GM23338 (cell line): ENCODE measurements around the gene SULT1A2. TPM values are rescaled to one million over a fixed set of nuclear protein-coding genes. Genes with fewer than 3 reads are reported as not detected.
"Not testable (repeated sequence)": the region's sequence is repeated elsewhere in the genome, so short reads cannot be mapped to it uniquely, and the experiment has no call there.

ENCODE experiments used
- ATAC-seq: fragments of 200-7000 bp; cut with Tn5 transposase; 3 replicates; pipeline ENCODE4 v1.9.1; 2020
- DNase-seq: peaks from one replicate; pipeline ENCODE4 v3.0.0-alpha.2; 2015; ENCODE audit warnings: low spot score
- H2AFZ ChIP-seq: fragments of 200-600 bp; sonication (generic); 2 replicates; pipeline ENCODE4 v1.8.0; 2016; ENCODE audit warnings: antibody characterized with exemption, mild to moderate bottlenecking, moderate library complexity
- H3F3A ChIP-seq: fragments of 200-600 bp; sonication (generic); replicated peaks from 2 replicates; pipeline ENCODE4 v1.8.0; 2017; ENCODE audit warnings: antibody characterized with exemption, mixed run types, low read depth
- H3K27ac ChIP-seq: fragments of 200-600 bp; sonication (generic); 2 replicates; pipeline ENCODE4 v1.6.1; 2016; ENCODE audit warnings: low read depth
- H3K27me3 ChIP-seq: fragments of 200-600 bp; sonication (generic); 2 replicates; pipeline ENCODE4 v1.8.0; 2016; ENCODE audit warnings: mild to moderate bottlenecking, mixed run types, moderate library complexity; ENCODE audit not compliant: insufficient read depth
- H3K36me3 ChIP-seq: fragments of 200-600 bp; sonication (generic); 2 replicates; pipeline ENCODE4 v1.8.0; 2016; ENCODE audit warnings: mild to moderate bottlenecking; ENCODE audit not compliant: insufficient read depth
- H3K4me1 ChIP-seq: fragments of 200-600 bp; sonication (generic); 2 replicates; pipeline ENCODE4 v1.8.0; 2016; ENCODE audit warnings: mild to moderate bottlenecking, moderate library complexity; ENCODE audit not compliant: insufficient read depth
- H3K4me2 ChIP-seq: fragments of 200-600 bp; sonication (generic); 2 replicates; pipeline ENCODE4 v1.7.1; 2017; ENCODE audit warnings: mixed run types
- H3K4me3 ChIP-seq: fragments of 200-600 bp; sonication (generic); 2 replicates; pipeline ENCODE4 v1.6.1; 2016; ENCODE audit warnings: mixed run types
- H3K79me2 ChIP-seq: fragments of 200-600 bp; sonication (generic); replicated peaks from 2 replicates; pipeline ENCODE4 v1.8.0; 2017; ENCODE audit warnings: mild to moderate bottlenecking; ENCODE audit not compliant: insufficient read depth
- H3K9me2 ChIP-seq: fragments of 200-600 bp; sonication (generic); 2 replicates; pipeline ENCODE4 v1.8.0; 2017; ENCODE audit not compliant: insufficient read depth
- H4K20me1 ChIP-seq: fragments of 200-600 bp; sonication (generic); replicated peaks from 2 replicates; pipeline ENCODE4 v1.8.0; 2017; ENCODE audit warnings: mild to moderate bottlenecking; ENCODE audit not compliant: insufficient read depth
- H3K27ac Mint-ChIP-seq: 2 replicates; pipeline ENCODE4 v1.8.0; 2020; ENCODE audit warnings: inconsistent platforms, mild to moderate bottlenecking, moderate library complexity, mixed read lengths
- H3K27me3 Mint-ChIP-seq: 3 replicates; pipeline ENCODE4 v1.8.0; 2022; ENCODE audit warnings: low read depth, mild to moderate bottlenecking, moderate library complexity, mixed read lengths, inconsistent platforms; ENCODE audit not compliant: insufficient read depth, poor library complexity
- H3K36me3 Mint-ChIP-seq: 3 replicates; pipeline ENCODE4 v1.8.0; 2021; ENCODE audit warnings: low read depth, mild to moderate bottlenecking, inconsistent platforms, moderate library complexity, mixed read lengths
- H3K4me1 Mint-ChIP-seq: 3 replicates; pipeline ENCODE4 v1.8.0; 2020; ENCODE audit warnings: mild to moderate bottlenecking, inconsistent platforms, mixed read lengths
- H3K4me3 Mint-ChIP-seq: 3 replicates; pipeline ENCODE4 v1.8.0; 2021; ENCODE audit warnings: moderate library complexity, mild to moderate bottlenecking, inconsistent platforms, mixed read lengths
- H3K9me3 Mint-ChIP-seq: 3 replicates; pipeline ENCODE4 v1.8.0; 2020; ENCODE audit warnings: moderate library complexity, mild to moderate bottlenecking, inconsistent platforms, mixed read lengths
- polyA plus RNA-seq: library from polyadenylated mRNA; unstranded; fragments of >200 nt; fragmentation: Nextera tagmentation; extraction: Ambion mirVana; gene quantifications from 2 replicates; pipeline ENCODE4 v1.2.1, GENCODE V29; 2016
- total RNA-seq: library from RNA; depleted of rRNA; stranded (reverse); fragments of >200 nt; shearing (Covaris generic); gene quantifications from 2 replicates; pipeline ENCODE4 v1.2.3, GENCODE V29; 2014

The SULT1A2 gene
- total and polyA plus RNA-seq, 2 experiments from 2014 or later: 0.17 to 0.34 TPM

- H4K20me1 ChIP-seq, H2AFZ ChIP-seq, H3K4me2 ChIP-seq, H3K27me3 ChIP-seq, H3K9me3 Mint-ChIP-seq, H3K27ac ChIP-seq, H3K79me2 ChIP-seq, H3K4me1 Mint-ChIP-seq, H3K9me2 ChIP-seq, H3K4me3 Mint-ChIP-seq, H3K36me3 Mint-ChIP-seq, H3K36me3 ChIP-seq, ATAC-seq, H3K4me1 ChIP-seq, H3K4me3 ChIP-seq, H3K27me3 Mint-ChIP-seq, H3K27ac Mint-ChIP-seq, H3F3A ChIP-seq, DNase-seq: not testable (repeated sequence)
Observed at GRCh38 chr16:28639959-28640358, 43.1 kb upstream of the SULT1A2 start.

- H4K20me1 ChIP-seq, H3K27ac Mint-ChIP-seq, H3K9me2 ChIP-seq, H3K36me3 ChIP-seq, H3K4me3 ChIP-seq, H2AFZ ChIP-seq, H3K4me3 Mint-ChIP-seq, H3K4me1 Mint-ChIP-seq, H3K79me2 ChIP-seq, H3F3A ChIP-seq, H3K4me2 ChIP-seq, H3K27me3 ChIP-seq, ATAC-seq, H3K9me3 Mint-ChIP-seq, DNase-seq, H3K27me3 Mint-ChIP-seq, H3K27ac ChIP-seq, H3K36me3 Mint-ChIP-seq, H3K4me1 ChIP-seq: not testable (repeated sequence)
Observed at GRCh38 chr16:28638359-28638758, 41.5 kb upstream of the SULT1A2 start.

GRCh38 chr16:28637765-28638164 is 40.9 kb upstream of the SULT1A2 start, which contains the start of gene NPIPB8:
TSS of gene NPIPB8 (plus strand) at chr16:28638065. CDS start at chr16:28638361, 296 bp downstream.
- not testable (repeated sequence) for H3K9me3 Mint-ChIP-seq, H3K4me1 Mint-ChIP-seq, H3K36me3 ChIP-seq, H3F3A ChIP-seq, H3K27me3 ChIP-seq, H3K79me2 ChIP-seq, H3K36me3 Mint-ChIP-seq, H3K4me3 Mint-ChIP-seq, H3K27me3 Mint-ChIP-seq, H3K4me2 ChIP-seq, H4K20me1 ChIP-seq, H3K4me3 ChIP-seq, ATAC-seq, H3K27ac Mint-ChIP-seq, DNase-seq, H3K27ac ChIP-seq, H2AFZ ChIP-seq, H3K9me2 ChIP-seq, H3K4me1 ChIP-seq

- not testable (repeated sequence) for H3K4me3 Mint-ChIP-seq, H3K27me3 ChIP-seq, H4K20me1 ChIP-seq, H3K79me2 ChIP-seq, H3K4me1 Mint-ChIP-seq, H3K9me2 ChIP-seq, H3K4me1 ChIP-seq, H2AFZ ChIP-seq, H3K36me3 ChIP-seq, H3K4me3 ChIP-seq, ATAC-seq, H3K9me3 Mint-ChIP-seq, H3F3A ChIP-seq, H3K27ac ChIP-seq, H3K27me3 Mint-ChIP-seq, H3K4me2 ChIP-seq, H3K36me3 Mint-ChIP-seq, DNase-seq, H3K27ac Mint-ChIP-seq
Observed at GRCh38 chr16:28636093-28636823, 39.4 kb upstream of the SULT1A2 start.

DNA sequence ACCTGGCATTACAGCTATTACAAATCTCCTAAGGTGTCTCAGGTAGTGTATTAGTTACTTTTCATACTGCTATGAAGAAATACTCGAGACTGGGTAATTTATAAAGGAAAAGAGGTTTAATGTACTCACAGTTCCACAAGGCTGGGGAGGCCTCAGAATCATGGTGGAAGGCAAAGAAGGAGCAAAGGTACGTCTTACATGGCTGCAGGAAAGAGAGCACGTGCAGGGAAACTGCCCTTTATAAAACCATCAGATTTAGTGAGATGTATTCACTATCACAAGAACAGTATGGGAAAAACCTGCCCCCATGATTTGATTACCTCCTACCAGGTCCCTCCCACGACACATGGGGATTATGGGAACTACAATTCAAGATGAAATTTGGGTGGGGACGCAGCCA is 34.1 kb upstream of the SULT1A2 start:
- H3K27ac ChIP-seq, ATAC-seq, DNase-seq, H3K27me3 ChIP-seq, H3K9me3 Mint-ChIP-seq, H3K79me2 ChIP-seq, H3K36me3 Mint-ChIP-seq, H3K4me3 ChIP-seq, H3K27ac Mint-ChIP-seq, H4K20me1 ChIP-seq, H3K36me3 ChIP-seq, H3K9me2 ChIP-seq, H3F3A ChIP-seq, H2AFZ ChIP-seq, H3K4me1 ChIP-seq, H3K4me3 Mint-ChIP-seq, H3K4me1 Mint-ChIP-seq, H3K4me2 ChIP-seq, H3K27me3 Mint-ChIP-seq: not testable (repeated sequence)
